Measurements from ENCODE around the gene ADGRG6.
A peak's percentile ranks its signal among the peaks of the same experiment; 100 is the strongest.
"Not testable (repeated sequence)": the region's sequence is repeated elsewhere in the genome, so short reads cannot be mapped to it uniquely, and the experiment has no call there.

ADGRG6 gene

DNA sequence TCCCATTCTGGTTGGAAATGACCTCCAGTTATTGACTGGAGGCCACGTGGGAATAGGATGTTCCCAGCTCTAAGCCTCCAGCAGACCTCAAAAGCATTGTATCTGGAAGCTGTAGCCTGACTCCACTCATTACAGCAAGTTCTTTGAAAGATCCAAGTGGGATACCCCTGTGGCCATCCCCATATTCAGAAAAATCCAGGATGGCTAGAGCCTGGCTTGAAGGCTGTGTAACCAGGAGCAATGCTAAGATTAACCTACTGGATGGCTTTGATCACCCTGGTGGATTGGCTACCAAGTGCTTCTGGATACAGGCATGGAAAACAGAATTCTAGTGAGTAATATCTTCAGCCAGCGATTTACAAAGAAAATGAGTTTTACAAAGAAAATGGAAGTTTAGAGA lies 151.2 kb downstream of the ADGRG6 start:
- FAIRE-seq: no peak

DNA sequence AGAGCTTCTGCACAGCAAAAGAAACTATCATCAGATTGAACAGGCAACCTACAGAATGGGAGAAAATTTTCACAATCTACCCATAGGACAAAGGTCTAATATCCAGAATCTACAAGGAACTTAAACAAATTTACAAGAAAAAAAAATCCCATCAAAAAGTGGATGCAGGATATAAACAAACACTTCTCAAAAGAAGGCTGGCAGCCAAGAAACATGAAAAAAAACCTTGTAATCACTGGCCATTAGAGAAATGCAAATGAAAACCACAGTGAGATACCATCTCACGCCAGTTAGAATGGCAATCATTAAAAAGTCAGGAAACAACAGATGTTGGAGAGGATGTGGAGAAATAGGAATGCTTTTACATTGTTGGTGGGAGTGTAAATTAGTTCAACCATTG lies 152.4 kb downstream of the ADGRG6 start:
- not testable (repeated sequence) for FAIRE-seq

DNA sequence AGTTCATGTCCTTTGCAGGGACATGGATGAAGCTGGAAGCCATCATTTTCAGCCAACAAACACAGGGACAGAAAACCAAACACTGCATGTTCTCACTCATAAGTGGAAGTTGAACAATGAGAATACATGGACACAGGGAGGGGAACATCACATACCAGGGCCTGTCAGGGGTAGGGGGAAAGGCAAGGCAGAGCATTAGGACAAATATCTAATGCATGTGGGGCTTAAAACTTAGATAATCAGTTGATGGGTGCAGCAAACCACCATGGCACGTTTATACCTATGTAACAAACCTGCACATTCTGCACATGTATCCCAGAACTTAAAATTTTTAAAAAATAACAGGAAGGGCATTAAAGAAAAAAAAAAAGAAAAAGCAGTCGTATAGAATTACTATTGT lies 153.0 kb downstream of the ADGRG6 start:
- not testable (repeated sequence) for FAIRE-seq

DNA sequence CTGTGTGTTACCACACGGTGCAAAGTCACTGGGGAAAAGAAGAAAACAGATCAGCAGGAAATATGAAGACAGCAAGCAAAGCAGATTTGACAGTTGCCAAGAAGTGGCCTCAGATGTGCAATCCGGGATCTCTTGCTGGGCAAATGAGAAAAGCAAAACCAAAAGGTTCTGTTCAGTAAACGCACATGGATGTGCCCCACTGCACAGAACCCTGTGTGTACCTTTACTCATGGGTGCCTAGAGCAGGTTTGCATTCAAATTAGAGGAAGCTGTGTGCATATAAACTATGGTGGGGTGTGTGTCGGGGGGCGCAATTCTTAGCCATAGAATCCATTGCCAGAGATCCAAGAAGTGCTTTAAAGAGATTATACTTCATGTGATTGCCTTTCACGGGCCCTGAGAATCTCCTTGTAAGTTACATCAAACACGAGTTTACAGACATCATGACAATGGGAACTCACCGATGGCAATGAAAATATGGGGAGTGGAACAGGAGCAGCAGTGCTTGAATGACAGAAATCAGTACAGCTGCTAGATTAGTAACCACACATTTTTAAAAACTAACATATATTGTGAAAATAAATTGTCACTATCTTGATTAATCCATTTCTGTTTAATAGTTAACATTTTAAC lies 154.3 kb downstream of the ADGRG6 start:
- no peak for FAIRE-seq

DNA sequence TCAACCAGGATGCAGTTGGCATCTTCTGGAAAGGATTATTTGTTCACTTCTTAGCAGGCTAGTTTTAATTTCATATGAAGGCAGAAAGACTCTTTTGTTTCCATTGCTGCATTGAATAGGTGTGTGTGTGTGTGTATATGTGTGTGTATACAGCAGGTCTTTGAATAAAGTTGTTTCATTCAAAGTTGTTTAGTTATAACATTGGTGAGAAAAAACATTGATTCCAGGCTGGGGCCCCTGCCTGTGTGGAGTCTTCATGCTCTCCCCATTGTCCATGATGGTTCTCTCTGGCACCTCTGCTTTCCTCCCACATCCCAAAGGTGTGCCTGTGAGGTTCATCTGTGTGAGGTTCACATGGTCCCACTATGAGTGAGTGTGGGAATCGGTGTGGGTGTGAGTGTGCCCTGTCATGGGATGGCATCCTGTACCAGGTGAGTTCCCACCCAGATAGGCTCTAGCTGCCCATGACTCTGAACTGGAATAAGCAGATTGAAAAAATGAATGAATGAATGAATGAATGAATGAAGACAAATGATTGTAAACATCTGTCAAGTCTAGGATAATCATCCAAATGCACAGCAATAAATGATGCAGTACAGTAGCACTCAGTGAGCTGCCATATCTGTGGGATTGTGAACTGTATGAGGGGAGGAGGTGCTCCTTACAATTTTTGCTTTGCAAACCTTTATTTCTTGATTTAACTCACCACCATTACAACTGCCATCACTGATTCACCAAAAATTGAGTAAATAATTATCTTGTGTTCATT lies 156.0 kb downstream of the ADGRG6 start:
- FAIRE-seq: no peak

DNA sequence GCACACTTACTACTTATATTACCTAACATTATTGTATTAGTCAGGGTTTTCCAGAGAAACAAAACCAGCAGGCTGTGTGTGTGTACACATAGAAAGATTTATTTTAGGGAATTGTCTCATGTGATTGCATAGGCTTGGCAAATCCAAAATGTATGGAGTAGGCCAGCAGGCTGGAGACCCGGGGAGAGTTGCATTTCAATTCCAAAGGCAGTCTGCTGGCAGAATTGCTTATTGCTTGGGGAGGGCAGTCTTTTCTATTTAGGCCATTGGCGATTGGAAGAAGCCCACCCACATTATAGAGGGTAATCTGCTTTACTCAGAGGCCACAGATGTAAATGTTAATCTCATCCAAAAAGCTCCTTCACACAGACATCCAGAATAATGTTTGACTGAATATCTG lies 157.0 kb downstream of the ADGRG6 start:
- FAIRE-seq: no peak

DNA sequence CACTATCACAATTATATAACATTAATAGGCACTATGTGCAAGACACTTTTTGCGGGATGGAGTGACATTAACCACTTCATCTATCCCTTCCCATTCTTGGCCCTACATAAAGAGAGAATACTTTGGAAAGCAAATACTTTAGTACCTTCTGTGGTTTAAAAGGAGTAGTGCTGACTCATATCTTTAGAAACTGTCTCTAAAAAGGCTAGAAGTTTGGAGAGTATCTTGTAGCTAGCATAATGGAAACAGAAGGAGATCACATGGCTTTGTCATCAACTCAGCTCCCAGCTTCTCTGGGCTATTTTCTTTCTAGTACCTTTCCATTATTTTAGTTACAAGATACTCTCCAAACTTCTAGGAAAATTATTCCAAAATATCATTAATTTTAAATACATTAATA lies 157.5 kb downstream of the ADGRG6 start:
- FAIRE-seq: no peak

DNA sequence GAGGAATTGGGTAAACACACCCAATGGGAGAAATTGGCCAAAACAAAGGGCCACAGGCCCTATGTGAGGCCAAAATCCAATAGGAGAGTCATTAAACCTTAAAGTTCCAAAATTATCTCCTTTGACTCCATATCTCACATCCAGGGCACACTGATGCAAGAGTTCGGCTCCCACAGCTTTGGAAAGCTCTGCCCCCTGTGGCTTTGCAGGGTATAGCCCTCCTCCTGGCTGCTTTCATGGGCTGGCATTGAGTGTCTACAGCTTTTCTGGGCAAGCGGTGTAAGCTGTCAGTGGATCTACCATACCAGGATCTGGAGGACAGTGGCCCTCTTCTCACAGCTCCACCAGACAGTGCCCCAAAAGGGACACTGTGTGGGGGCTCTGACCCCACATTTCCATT lies 160.5 kb downstream of the ADGRG6 start:
- no peak for FAIRE-seq

DNA sequence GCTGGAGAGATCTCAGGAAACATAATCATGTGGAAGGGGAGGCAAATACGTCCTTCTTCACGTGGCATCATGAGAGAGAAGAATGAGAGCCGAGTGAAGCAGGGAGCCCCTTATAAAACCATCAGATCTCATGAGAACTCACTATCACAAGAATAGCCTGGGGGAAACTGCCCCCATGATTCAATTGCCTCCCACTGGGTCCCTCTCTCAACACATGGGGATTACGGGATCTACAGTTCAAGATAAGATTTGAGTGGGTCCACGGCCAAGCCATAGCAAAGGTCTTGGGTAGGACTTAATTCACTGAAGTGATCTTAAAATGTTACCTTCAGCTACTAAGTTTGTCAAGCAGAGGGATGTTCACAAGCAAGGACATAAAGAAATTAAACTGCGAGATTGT lies 162.2 kb downstream of the ADGRG6 start:
- no peak for FAIRE-seq

DNA sequence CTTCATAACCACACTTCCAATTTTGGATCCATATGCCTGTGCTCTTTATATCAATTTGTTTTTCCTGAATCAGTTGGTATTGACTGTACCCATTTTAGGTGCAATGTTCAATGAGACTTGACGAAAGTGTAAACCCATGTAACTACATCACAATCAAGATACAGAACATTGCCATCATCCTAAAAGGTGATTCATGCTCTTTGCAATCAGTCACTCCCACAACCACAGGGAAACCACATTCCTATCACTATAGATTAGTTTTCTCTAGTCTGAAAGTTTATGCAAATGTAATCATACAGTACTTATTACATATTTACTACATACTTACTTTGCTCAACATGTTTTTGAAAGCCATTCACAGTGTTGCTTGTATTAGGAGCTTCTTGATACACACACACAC lies 167.4 kb downstream of the ADGRG6 start:
- FAIRE-seq: no peak

DNA sequence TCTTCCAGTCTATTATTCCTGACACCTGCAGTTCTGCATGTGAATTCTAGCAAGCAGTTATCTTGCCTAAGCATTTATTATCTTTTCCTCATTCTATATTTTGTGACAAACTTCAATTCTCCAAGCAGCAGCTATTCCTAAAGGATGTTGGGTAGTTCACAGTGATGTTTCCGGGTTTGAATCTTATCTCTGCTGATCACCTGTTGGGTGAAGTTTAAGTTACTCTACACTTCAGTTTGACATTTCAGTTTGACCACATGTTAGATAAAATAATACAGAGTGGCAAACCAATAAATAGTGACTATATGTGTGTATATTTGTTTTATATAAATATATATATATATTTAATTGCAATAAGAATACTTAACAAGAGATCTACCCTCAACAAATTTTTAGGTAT lies 168.6 kb downstream of the ADGRG6 start:
- no peak for FAIRE-seq

DNA sequence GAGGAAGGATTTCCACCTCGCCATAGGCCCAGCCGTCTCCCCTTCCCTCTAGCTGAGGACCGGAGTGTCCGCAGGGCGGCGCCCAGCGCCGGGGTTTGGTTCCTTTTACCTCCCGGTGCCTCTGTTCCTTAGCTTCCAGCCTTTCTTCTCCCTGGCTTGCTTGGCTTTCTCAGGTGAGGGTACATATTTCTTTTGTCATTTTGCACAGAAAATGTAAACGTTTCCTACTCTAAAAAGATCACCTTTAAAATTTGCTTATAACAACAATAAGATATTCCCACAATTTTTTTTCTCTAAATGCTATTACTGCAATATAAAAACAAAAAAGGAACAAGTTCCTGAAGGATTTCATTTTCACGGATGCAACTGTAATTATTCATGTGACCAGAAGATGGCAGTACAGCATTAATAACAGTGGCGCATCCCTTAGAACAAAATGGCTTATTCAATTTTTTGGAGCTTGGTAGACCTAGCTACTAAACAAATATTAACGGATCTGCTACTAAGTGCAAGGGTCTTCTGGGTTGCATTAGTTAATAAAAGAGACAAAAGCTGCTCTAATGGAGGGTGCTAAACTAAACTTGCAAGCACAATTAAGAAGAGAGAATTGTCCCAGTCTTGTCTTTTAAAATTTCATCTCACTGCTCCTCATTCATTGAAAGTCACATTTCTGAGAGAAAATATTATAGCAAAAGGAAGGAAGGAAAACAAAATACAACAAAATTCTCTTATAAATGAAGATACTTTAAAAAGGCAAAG lies 172.9 kb downstream of the ADGRG6 start:
- peak; percentile 38 for FAIRE-seq

DNA sequence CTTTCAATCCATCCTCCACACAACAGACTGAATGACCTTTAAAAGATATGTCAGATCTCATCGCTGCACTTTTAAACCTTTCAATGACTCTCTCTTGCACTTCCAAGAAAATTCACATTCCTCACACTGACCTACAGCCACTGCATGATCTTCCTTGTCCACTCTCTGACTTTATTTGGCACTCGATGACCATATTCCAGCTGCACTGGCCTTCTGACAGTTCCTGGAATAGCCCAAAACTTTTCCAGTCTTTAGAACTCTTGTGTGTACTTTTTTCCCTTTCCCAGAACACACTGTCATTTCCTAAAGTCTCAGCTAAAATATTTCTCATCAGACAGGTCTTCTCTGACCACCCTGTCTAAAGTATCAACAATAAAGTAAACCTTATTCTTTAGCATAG lies 174.6 kb downstream of the ADGRG6 start:
- no peak for FAIRE-seq

DNA sequence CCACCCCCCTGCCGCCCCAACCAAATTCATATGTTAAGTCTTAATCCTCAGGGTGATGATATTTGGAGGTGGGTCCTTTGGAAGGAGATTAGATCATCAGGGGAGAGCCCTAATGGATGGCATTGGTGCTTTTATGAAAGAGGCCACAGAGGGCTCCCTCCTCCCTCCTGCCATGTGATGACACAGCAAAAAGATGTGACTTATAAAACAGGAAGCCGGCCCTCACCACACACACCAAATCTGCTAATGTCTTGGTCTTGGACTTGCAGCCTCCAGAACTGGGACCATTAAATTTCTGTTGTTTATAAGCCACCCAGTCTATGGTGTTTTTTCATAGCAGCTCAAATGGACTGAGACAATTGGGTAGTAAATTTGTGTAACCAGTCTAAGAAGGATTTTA lies 176.3 kb downstream of the ADGRG6 start:
- no peak for FAIRE-seq

DNA sequence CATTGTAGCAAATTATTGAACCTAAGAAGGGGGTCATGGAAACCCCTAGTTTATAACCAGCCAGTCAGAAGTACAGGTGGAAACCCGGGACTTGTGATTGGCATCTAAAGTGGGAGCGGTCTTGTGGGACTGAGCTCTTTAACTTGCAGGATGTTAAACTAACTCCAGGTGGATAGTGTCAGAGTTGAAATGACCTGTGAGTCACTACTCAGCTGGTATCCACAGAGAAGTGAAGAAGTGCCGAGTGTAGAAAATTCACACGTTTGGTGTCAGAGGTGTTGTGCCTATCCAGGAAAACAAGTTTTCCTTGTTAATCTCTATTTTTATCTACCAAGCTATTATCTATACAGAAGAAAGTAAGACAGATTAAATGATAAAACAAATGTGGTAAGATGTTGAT lies 179.7 kb downstream of the ADGRG6 start:
- FAIRE-seq: no peak

DNA sequence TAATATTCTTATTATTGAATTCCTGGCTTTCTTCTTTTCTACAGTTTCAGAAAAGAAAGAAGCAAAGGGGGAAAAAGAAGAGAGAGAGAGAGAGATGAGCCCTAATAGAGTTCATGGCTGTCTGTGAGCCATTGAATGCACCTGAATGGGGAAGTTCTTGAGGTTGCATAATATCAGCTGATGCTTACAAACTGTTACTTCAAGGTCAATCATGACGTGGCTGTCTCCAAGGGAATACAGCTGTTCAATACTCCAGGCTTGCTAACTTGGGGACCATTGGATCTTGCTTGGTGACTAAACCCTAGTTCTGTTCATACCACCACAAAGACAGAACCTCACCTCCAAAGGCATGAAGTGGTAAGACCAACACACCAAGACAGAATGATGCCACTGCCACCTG lies 180.4 kb downstream of the ADGRG6 start:
- no peak for FAIRE-seq

DNA sequence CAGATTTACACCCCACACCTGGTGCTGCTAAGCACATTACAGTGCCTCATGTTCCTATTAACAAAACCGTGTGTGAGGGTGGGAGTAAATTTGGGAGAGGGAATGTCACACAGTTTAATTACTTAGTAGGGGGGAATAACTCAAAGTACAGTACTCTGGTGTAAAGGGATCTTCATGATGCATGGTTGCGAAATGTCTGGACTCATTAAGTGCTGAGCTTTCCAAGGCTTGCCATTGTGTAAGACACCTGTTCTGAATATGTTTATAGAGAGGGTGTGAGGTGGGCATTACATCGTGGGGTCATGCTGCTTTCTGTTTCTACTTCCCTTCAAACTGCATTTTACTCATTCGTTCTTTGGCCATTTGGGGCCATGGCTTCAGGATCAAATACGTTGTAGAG lies 181.2 kb downstream of the ADGRG6 start:
- no peak for FAIRE-seq

DNA sequence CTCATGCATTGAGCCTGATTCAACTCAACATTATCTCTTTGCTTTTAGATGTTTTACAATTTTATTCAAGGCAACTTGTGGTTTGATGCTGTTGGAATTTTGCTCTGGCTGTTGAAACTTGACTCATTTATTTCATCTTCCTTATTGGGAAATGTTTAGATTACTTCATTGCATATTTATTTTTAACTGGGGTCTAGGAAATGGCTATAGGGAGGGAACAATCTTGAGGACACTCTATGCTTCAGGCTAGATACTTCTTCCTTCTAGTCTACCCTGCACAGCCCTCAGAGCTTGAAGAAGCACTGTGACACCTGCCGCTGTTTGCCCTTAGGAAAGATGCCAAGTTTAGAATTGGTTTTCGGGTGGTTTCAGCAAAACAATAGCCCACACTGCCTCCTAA lies 183.4 kb downstream of the ADGRG6 start:
- FAIRE-seq: no peak

DNA sequence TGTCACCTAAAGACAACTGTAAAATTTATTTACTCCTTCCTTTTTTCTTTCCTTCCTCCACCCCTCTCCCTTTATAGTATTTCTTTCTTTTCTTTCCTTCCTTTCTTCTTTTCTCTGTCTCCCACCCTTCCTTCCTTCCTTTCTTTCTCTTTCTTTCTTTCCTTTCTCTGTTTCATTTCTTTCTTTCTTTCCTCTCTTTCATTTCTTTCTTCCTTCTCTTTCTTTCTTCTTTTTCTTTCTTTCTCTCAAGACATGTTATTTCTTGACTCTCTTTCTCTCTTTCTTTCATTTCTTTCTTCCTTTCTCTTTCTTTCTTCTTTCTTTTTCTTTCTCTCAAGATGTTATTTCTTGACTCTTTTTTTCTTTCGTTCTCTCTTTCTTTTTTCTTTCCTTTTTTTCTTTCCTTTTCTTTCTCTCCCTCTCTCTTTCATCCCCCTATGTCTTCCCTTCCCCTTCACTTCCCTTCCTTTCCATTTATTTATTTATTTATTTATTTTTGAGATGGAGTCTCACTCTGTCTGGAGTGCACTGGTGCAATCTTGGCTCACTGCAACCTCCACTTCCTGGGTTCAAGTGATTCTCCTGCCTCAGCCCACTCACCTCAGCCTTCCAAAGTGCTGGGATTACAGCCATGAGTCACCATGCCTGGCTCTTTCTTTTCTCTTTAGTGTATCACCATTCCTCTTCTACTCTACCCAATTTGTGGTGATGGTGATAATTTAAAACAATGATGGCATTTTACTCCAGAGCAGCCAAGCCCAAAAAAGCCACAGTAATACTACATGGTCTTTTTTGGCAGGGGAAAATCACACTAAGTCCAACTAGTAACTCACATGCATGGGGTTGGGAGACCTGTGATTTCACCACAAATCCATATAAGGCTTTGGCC lies 188.2 kb downstream of the ADGRG6 start:
- no peak for FAIRE-seq
